OCI-LY7 (cell line): ENCODE results near the gene GRIN3A. TPM values are rescaled to one million over a fixed set of nuclear protein-coding genes. Genes with fewer than 3 reads are reported as not detected.

Experiments
- BruUV-seq: library from RNA; stranded (reverse); fragments of 400-500 nt; replicated peaks from 2 replicates; lab custom pipeline; 2021; lab: Mats Ljungman, UMichigan
- CTCF ChIA-PET: fragments of 300-600 bp; sonication (Branson Sonifier 250); formaldehyde crosslinking; loops from one replicate; lab custom pipeline; 2022; ENCODE audit warnings: antibody characterized with exemption; ENCODE audit not compliant: unreplicated experiment; lab: Charles Lee
- POLR2A ChIA-PET: fragments of 300-600 bp; sonication (Branson Sonifier 250); formaldehyde crosslinking; loops from one replicate; lab custom pipeline; 2022; ENCODE audit warnings: antibody characterized with exemption; lab: Charles Lee
- DNase-seq: peaks from one replicate; pipeline ENCODE4 v3.0.0-alpha.2; 2015; ENCODE audit warnings: low spot score
- H2AFZ ChIP-seq: fragments of 200-600 bp; sonication (generic), shearing (Covaris generic); 2 replicates; pipeline ENCODE4 v1.6.1; 2014; ENCODE audit warnings: mild to moderate bottlenecking, antibody characterized with exemption, low read length, moderate library complexity
- H3K27ac ChIP-seq: fragments of 200-600 bp; sonication (generic); 2 replicates; pipeline ENCODE4 v1.5.1; 2014; ENCODE audit warnings: mixed run types, low read depth, mild to moderate bottlenecking, moderate library complexity, low read length, inconsistent platforms; ENCODE audit not compliant: poor library complexity, severe bottlenecking
- H3K36me3 ChIP-seq: fragments of 200-600 bp; sonication (generic); 2 replicates; pipeline ENCODE4 v1.6.1; 2014; ENCODE audit warnings: mild to moderate bottlenecking, antibody characterized with exemption, low read length, moderate library complexity, mixed read lengths; ENCODE audit not compliant: insufficient read depth
- H3K4me1 ChIP-seq: fragments of 200-600 bp; sonication (generic); 2 replicates; pipeline ENCODE4 v1.5.1; 2014; ENCODE audit warnings: mild to moderate bottlenecking, low read length; ENCODE audit not compliant: insufficient read depth, poor library complexity, severe bottlenecking
- H3K4me2 ChIP-seq: fragments of 200-600 bp; sonication (generic); 2 replicates; pipeline ENCODE4 v1.6.1; 2014; ENCODE audit warnings: mild to moderate bottlenecking, low read length
- H3K4me3 ChIP-seq: fragments of 200-600 bp; sonication (generic); 2 replicates; pipeline ENCODE4 v1.5.1; 2014; ENCODE audit warnings: mild to moderate bottlenecking, low read depth, low read length; ENCODE audit not compliant: poor library complexity, severe bottlenecking
- H3K79me2 ChIP-seq: fragments of 200-600 bp; sonication (generic); 2 replicates; pipeline ENCODE4 v1.6.1; 2016; ENCODE audit warnings: low read depth, mild to moderate bottlenecking, low read length, moderate library complexity, mixed read lengths; ENCODE audit not compliant: insufficient read depth
- H3K9me2 ChIP-seq: fragments of 200-600 bp; sonication (generic); 2 replicates; pipeline ENCODE4 v1.6.1; 2016; ENCODE audit warnings: mild to moderate bottlenecking, low read length, mixed read lengths; ENCODE audit not compliant: insufficient read depth
- H3K9me3 ChIP-seq: fragments of 200-600 bp; sonication (generic); 2 replicates; pipeline ENCODE4 v1.6.1; 2014; ENCODE audit warnings: mild to moderate bottlenecking, mixed run types, low read length, mixed read lengths
- H4K20me1 ChIP-seq: fragments of 200-600 bp; sonication (generic); 2 replicates; pipeline ENCODE4 v1.6.1; 2014; ENCODE audit warnings: mild to moderate bottlenecking, antibody characterized with exemption, low read length, moderate library complexity, mixed read lengths; ENCODE audit not compliant: insufficient read depth
- CTCF ChIP-seq: fragments of 200-600 bp; sonication (generic); conservative IDR thresholded peaks from 2 replicates; pipeline ENCODE4 v1.5.1; 2014; ENCODE audit warnings: mild to moderate bottlenecking, antibody characterized with exemption, low read length, moderate library complexity, mixed read lengths
- EZH2phosphoT487 ChIP-seq: fragments of 200-600 bp; sonication (generic); IDR thresholded peaks from 2 replicates; pipeline ENCODE4 v1.6.1; 2018; ENCODE audit warnings: low read depth, borderline replicate concordance, mild to moderate bottlenecking, mixed run types, antibody characterized with exemption, low read length, moderate library complexity, mixed read lengths
- intact Hi-C: fragments of 100-400 bp; cut with micrococcal nuclease; formaldehyde crosslinking; loops from one replicate; pipeline ENCODE4 v1.10.0; 2022; ENCODE audit not compliant: unreplicated experiment
- total RNA-seq, 2 experiments: library from RNA; depleted of rRNA in 1 of 2; stranded (reverse); fragments of >200 nt in 1 of 2; shearing (Covaris generic) in 1 of 2; gene quantifications; 2 replicates each; pipeline ENCODE4 v1.2.3, GENCODE V29; 2014 to 2022

GRIN3A gene
- total RNA-seq, 2 experiments from 2014 or later = not detected

- Histone ChIP-seq H3K4me1 (no peaks in the 10 kb centered on the region), H3K27ac (no peak overlapping the region)
Observed at GRCh38 chr9:101569741-101570501, 168.5 kb downstream of the GRIN3A start.

GRCh38 chr9:101567725-101568350 lies 170.6 kb downstream of the GRIN3A start:
- Histone ChIP-seq H3K9me3 (no peaks in the 10 kb centered on the region), H2AFZ (no peak overlapping the region), H4K20me1 (no peaks in the 10 kb centered on the region), H3K4me1 (no peaks in the 10 kb centered on the region), H3K9me2 (no peaks in the 10 kb centered on the region), H3K79me2 (no peaks in the 10 kb centered on the region), H3K36me3 (peaks cover 53% of the 10 kb centered on the region), H3K4me2 (no peak overlapping the region), H3K4me3 (no peak overlapping the region), H3K27ac (no peak overlapping the region)
- TF ChIP-seq CTCF = no peak
- no TSS peak for BruUV-seq
- CTCF ChIA-PET = no interaction called here
- DNase-seq = no peak
- intact Hi-C loops = no loop called here
- POLR2A ChIA-PET = interaction anchor here (0.8 to 0.9 kb wide), 2 partner anchors 35 to 164 kb away, joined by 3 to 4 read pairs; no protein-coding TSS in a partner anchor

More at GRCh38 chr9:101569741-101570501, 168.5 kb downstream of the GRIN3A start:
- POLR2A ChIA-PET = interaction anchor here (1.3 kb wide), 1 partner anchor 9 kb away, joined by 3 read pairs; no protein-coding TSS in a partner anchor
- no peak for DNase-seq
- CTCF ChIA-PET = no interaction called here
- H3K79me2 ChIP-seq = no peaks in the 10 kb centered on the region
- H3K9me2 ChIP-seq = no peaks in the 10 kb centered on the region
- no peak overlapping the region for H2AFZ ChIP-seq
- TF ChIP-seq EZH2phosphoT487 (no peak), CTCF (no peak)
- BruUV-seq = no TSS peak
- no peaks in the 10 kb centered on the region for H3K9me3 ChIP-seq
- H3K4me3 ChIP-seq = no peak overlapping the region
- intact Hi-C loops = no loop called here
- no peaks in the 10 kb centered on the region for H4K20me1 ChIP-seq
- H3K4me2 ChIP-seq = no peak overlapping the region
- peaks cover 34% of the 10 kb centered on the region for H3K36me3 ChIP-seq
